Lung (tissue), 12 donors: ENCODE measurements around the gene SUGCT. TPM values are rescaled to one million over a fixed set of nuclear protein-coding genes. Genes with fewer than 3 reads are reported as not detected.

Experiments used
- ATAC-seq: fragments of 200-7000 bp; cut with Tn5 transposase; one replicate; pipeline ENCODE4 v1.9.1; 2020; ENCODE audit warnings: moderate number of reproducible peaks; ENCODE audit not compliant: insufficient read depth, low FRiP score
- DNase-seq, 3 donors: peaks; one replicate each; pipeline ENCODE4 v3.0.0-alpha.2; 2013 to 2017
- H3K27ac ChIP-seq, 2 donors: one replicate each; pipeline ENCODE4 v1.5.1; 2013; ENCODE audit warnings: mild to moderate bottlenecking in 2 of 2, moderate library complexity in 2 of 2, control low read depth in 1 of 2, inconsistent platforms in 1 of 2, low read depth in 1 of 2, low read length in 1 of 2
- H3K27me3 ChIP-seq, 3 donors: one replicate each; pipeline ENCODE4 v1.5.1; 2013; ENCODE audit warnings: low read length in 2 of 3; ENCODE audit not compliant: control insufficient read depth in 3 of 3, insufficient read depth in 3 of 3
- H3K36me3 ChIP-seq, 4 donors: one replicate each; pipeline ENCODE4 v1.5.1; 2013; ENCODE audit warnings: low read length in 4 of 4, mild to moderate bottlenecking in 1 of 4, moderate library complexity in 1 of 4; ENCODE audit not compliant: control insufficient read depth in 4 of 4, insufficient read depth in 4 of 4
- H3K4me1 ChIP-seq, 5 donors: one replicate each; pipeline ENCODE4 v1.5.1; 2013; ENCODE audit warnings: low read length in 5 of 5, mild to moderate bottlenecking in 2 of 5, moderate library complexity in 1 of 5; ENCODE audit not compliant: control insufficient read depth in 5 of 5, insufficient read depth in 5 of 5
- H3K4me3 ChIP-seq: one replicate; pipeline ENCODE4 v1.5.1; 2013; ENCODE audit warnings: mild to moderate bottlenecking, control low read depth, moderate library complexity
- H3K9ac ChIP-seq, 2 donors: one replicate each; pipeline ENCODE4 v1.5.1; 2013; ENCODE audit warnings: low read length in 2 of 2, control low read depth in 1 of 2; ENCODE audit not compliant: insufficient read depth in 1 of 2
- H3K9me3 ChIP-seq, 4 donors: one replicate each; pipeline ENCODE4 v1.5.1; 2013; ENCODE audit warnings: low read length in 3 of 4, mild to moderate bottlenecking in 1 of 4, moderate library complexity in 1 of 4; ENCODE audit not compliant: control insufficient read depth in 4 of 4, insufficient read depth in 3 of 4
- WGBS, 2 donors: extraction: QIAGEN DNeasy Blood & Tissue Kit; methylation state at CpG; one replicate each; pipeline ENCODE4 v1.1.7; 2013; 5-methylcytosine and 5-hydroxymethylcytosine counted together
- polyA plus RNA-seq, 2 donors: library from polyadenylated mRNA; stranded (reverse); fragments of 200-250 nt; gene quantifications; one replicate each; pipeline ENCODE4 v1.2.1, GENCODE V29; 2013
- total RNA-seq, 2 donors: library from RNA; depleted of rRNA in 1 of 2; stranded (reverse); fragments of >200 nt in 1 of 2; gene quantifications; one replicate each; pipeline ENCODE4 v1.2.1, GENCODE V29; 2014 to 2021
- TF ChIP-seq, protein P1 (sequence below): IDR thresholded peaks from 2 replicates; pipeline ENCODE4 v1.5.1; 2012; ENCODE audit warnings: mild to moderate bottlenecking; ENCODE audit errors: control extremely low read depth, extremely low read depth
- donor health status: control.
- donor health status: control.
- donor health status: Bipolar disorder and iron deficiency.
- donor health status: healthy.
- donor health status: DM: yes; HTN: yes; CAD: no.

The SUGCT gene
- total and polyA plus RNA-seq, 4 donors, result 0.23 to 4.2 (median 1.8) TPM

DNA sequence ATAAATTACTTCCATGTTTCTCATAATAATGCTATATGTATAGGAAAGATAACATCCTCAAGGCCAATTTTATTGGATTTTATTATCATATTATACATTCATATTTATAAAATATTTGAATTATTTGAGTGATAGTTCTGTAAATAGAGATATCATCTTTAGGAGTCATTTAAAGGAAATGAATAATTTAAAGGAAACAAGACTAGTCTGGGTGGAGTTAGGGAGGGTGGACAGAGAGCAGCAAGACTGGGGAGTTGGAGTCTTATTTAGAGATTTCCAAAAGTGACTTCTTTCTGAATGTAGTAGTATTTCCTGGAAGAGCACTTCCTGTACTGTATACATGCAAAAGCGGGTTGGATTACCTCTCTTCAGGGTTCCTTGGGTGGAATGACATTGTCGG, 342.3 kb downstream of the SUGCT start:
- no peak for ATAC-seq
- WGBS, 2 donors, result 88 to 94% methylated on average over 2 of the region's 2 CpGs

DNA sequence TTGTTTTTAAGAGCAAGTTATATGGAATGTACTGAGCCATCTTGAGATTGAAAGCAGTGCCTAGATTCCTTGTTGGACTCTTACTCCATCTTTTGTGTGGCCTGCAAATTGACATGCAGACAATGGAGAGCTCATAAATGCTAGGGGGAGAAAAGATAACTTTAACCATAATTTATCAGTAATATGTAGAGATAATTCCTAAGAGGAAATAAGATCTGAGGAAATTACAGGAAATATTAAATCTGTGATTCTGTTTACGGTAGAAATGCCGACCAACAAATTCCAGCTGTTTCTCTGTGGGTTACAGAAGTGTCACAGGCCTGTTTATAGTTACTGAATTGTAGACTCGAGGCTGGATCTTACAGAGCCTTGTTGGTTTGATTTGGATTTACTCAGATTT, 348.0 kb downstream of the SUGCT start:
- no peak for ATAC-seq
- H3K4me3 ChIP-seq, result no peak overlapping the region
- DNase-seq, result peak; percentile 56 to 94 (median 93)
- no peaks in the 10 kb centered on the region for H3K27me3 ChIP-seq
- no peaks in the 10 kb centered on the region for H3K9me3 ChIP-seq
- no peaks in the 10 kb centered on the region for H3K36me3 ChIP-seq
- TF ChIP-seq, protein P1, sequence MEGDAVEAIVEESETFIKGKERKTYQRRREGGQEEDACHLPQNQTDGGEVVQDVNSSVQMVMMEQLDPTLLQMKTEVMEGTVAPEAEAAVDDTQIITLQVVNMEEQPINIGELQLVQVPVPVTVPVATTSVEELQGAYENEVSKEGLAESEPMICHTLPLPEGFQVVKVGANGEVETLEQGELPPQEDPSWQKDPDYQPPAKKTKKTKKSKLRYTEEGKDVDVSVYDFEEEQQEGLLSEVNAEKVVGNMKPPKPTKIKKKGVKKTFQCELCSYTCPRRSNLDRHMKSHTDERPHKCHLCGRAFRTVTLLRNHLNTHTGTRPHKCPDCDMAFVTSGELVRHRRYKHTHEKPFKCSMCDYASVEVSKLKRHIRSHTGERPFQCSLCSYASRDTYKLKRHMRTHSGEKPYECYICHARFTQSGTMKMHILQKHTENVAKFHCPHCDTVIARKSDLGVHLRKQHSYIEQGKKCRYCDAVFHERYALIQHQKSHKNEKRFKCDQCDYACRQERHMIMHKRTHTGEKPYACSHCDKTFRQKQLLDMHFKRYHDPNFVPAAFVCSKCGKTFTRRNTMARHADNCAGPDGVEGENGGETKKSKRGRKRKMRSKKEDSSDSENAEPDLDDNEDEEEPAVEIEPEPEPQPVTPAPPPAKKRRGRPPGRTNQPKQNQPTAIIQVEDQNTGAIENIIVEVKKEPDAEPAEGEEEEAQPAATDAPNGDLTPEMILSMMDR, result no peak
- peaks cover 0 to 21% (median 7%) of the 10 kb centered on the region in 5 donors for H3K4me1 ChIP-seq
- no peak overlapping the region for H3K27ac ChIP-seq
- 46 to 66% methylated on average over 3 of the region's 3 CpGs for WGBS, 2 donors
- H3K9ac ChIP-seq, result no peak overlapping the region

More for the DNA sequence above, 342.3 kb downstream of the SUGCT start:
- Histone ChIP-seq H3K27me3 (no peaks in the 10 kb centered on the region), H3K9me3 (no peaks in the 10 kb centered on the region), H3K36me3 (no peaks in the 10 kb centered on the region), H3K27ac (no peak overlapping the region), H3K9ac (no peak overlapping the region), H3K4me3 (no peak overlapping the region), H3K4me1 (no peaks in the 10 kb centered on the region)
- TF ChIP-seq, protein P1, result no peak
- DNase-seq, result no peak

DNA sequence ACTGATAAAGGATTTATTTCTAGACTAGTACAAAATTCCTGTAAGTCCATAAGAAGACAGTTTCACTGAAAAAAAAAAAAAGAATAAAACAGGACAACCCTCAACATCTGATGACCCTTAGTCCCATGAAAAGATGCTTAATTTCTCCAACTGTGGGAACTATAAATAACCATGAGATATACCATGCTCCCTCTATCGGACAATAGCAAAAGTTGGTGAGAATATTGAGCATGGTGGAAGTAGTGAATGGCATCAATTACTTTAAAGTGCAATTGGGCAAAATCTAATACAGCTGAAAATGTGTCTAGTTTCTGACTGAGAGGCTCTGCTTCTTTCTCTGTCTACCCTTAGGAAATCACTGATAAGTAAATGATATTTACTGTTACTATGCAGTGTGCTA, 348.8 kb downstream of the SUGCT start:
- H3K4me3 ChIP-seq, result no peak overlapping the region
- H3K27ac ChIP-seq, result no peak overlapping the region
- DNase-seq (peak in 2 of 3 donors; percentile 44 to 62), ATAC-seq (no peak)
- 78 to 94% methylated on average over 1 of the region's 1 CpG for WGBS, 2 donors
- TF ChIP-seq, protein P1, result no peak
- H3K9ac ChIP-seq, result no peak overlapping the region
- peaks cover 0 to 21% (median 7%) of the 10 kb centered on the region in 5 donors for H3K4me1 ChIP-seq
- no peaks in the 10 kb centered on the region for H3K36me3 ChIP-seq
- H3K27me3 ChIP-seq, result no peaks in the 10 kb centered on the region
- H3K9me3 ChIP-seq, result no peaks in the 10 kb centered on the region
